A673 (cell line): ENCODE data around the gene C3.

ENCODE experiments used
- EZH2 ChIP-seq: fragments of 200-600 bp; sonication (generic); IDR thresholded peaks from 2 replicates; pipeline ENCODE4 v1.6.1; 2017; ENCODE audit warnings: borderline replicate concordance, low read depth, mild to moderate bottlenecking, mixed read lengths, antibody characterized with exemption, low read length; ENCODE audit not compliant: poor library complexity, severe bottlenecking
- TF ChIP-seq, protein P1 (sequence below): fragments of 300-800, 200-600 bp; sonication (generic); conservative IDR thresholded peaks from 2 replicates; pipeline ENCODE4 v1.5.1; 2017; ENCODE audit warnings: low read depth, mild to moderate bottlenecking, antibody characterized with exemption, low read length, moderate library complexity, mixed read lengths

DNA sequence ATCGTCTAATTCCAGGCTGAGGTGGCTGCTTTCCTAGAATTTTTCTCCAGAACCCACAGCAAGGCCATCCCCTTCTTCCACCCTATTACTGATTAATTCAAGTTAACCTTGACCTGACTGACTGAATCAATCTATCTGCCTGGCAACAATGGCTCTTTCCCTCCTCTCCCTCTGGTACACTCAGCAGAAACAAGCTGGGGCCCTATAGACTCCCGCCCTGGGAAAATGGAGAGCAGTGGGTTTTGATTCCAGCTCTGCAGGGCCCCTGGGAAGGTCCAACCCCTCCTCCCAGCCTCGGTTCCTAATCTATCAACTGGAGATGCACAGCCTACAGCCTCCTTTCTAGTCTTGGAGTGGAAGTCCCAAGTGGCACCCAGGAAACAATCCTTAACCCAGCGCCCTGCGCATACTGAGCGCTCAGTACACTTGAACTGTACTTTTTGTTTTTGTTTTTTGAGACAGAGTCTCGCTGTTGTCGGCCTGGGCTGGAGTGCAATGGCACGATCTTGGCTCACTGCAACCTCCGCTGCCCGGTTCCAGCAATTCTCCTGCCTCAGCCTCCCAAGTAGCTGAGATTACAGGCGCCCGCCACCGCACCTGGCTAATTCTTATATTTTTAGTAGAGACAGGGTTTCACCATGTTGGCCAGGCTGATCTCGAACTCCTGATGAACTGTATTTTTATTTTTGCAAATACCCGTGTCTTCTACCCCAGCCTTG is 5.2 kb upstream of the C3 start:
- TF ChIP-seq, protein P1, sequence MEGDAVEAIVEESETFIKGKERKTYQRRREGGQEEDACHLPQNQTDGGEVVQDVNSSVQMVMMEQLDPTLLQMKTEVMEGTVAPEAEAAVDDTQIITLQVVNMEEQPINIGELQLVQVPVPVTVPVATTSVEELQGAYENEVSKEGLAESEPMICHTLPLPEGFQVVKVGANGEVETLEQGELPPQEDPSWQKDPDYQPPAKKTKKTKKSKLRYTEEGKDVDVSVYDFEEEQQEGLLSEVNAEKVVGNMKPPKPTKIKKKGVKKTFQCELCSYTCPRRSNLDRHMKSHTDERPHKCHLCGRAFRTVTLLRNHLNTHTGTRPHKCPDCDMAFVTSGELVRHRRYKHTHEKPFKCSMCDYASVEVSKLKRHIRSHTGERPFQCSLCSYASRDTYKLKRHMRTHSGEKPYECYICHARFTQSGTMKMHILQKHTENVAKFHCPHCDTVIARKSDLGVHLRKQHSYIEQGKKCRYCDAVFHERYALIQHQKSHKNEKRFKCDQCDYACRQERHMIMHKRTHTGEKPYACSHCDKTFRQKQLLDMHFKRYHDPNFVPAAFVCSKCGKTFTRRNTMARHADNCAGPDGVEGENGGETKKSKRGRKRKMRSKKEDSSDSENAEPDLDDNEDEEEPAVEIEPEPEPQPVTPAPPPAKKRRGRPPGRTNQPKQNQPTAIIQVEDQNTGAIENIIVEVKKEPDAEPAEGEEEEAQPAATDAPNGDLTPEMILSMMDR = no peak
- TF ChIP-seq EZH2 = no peak
